D721Med (cell line): ENCODE results near the gene ADCY9.

Source experiments
- DNase-seq: peaks from one replicate; pipeline ENCODE4 v3.0.0; 2011; ENCODE audit warnings: low spot score; ENCODE audit not compliant: insufficient read length
- FAIRE-seq: peaks from 2 replicates; lab custom pipeline; 2011; peaks lifted over from hg19 to GRCh38; lab: Jason Lieb, UNC
- CTCF ChIP-seq: IDR thresholded peaks from 2 replicates; pipeline ENCODE4 v1.5.1; 2012; ENCODE audit warnings: mild to moderate bottlenecking, control low read depth; ENCODE audit not compliant: insufficient read depth; ENCODE audit errors: missing control alignments

ADCY9 gene

GRCh38 chr16:4019371-4019791 is 96.9 kb downstream of the ADCY9 start:
- FAIRE-seq = no peak
- DNase-seq = no peak
- no peak for TF ChIP-seq CTCF

GRCh38 chr16:4018391-4018790 is 97.9 kb downstream of the ADCY9 start:
- DNase-seq = no peak
- no peak for TF ChIP-seq CTCF
- no peak for FAIRE-seq

- FAIRE-seq = no peak
- TF ChIP-seq CTCF = no peak
- DNase-seq = no peak
Observed at GRCh38 chr16:4017807-4018206, 98.4 kb downstream of the ADCY9 start.

GRCh38 chr16:4016658-4017057 is 99.6 kb downstream of the ADCY9 start:
- TF ChIP-seq CTCF = no peak
- no peak for FAIRE-seq
- no peak for DNase-seq

- FAIRE-seq (no peak), DNase-seq (no peak)
- no peak for TF ChIP-seq CTCF
Observed at GRCh38 chr16:4016005-4016352, 100.3 kb downstream of the ADCY9 start.

GRCh38 chr16:4015275-4016004 is 100.8 kb downstream of the ADCY9 start:
- TF ChIP-seq CTCF = no peak
- DNase-seq = no peak
- no peak for FAIRE-seq

GRCh38 chr16:4011940-4012629 is 104.2 kb downstream of the ADCY9 start:
- DNase-seq = no peak
- no peak for FAIRE-seq
- no peak for TF ChIP-seq CTCF
